RWPE2 (cell line): ENCODE data around the gene FZD7.

Source experiments
- ATAC-seq: fragments of 200-7000 bp; cut with Tn5 transposase; 3 replicates; pipeline ENCODE4 v1.9.1; 2021; ENCODE audit warnings: low read depth
- DNase-seq: peaks from one replicate; pipeline ENCODE4 v3.0.0-alpha.2; 2020; ENCODE audit warnings: low spot score
- H3K27ac ChIP-seq: fragments of 450-650 bp; 2 replicates; pipeline ENCODE4 v1.5.1; 2017; ENCODE audit warnings: mild to moderate bottlenecking; ENCODE audit not compliant: poor library complexity, severe bottlenecking
- H3K27me3 ChIP-seq: fragments of 250-450 bp; sonication (Bioruptor Pico); 2 replicates; pipeline ENCODE4 v1.5.1; 2021; ENCODE audit warnings: mild to moderate bottlenecking, moderate library complexity; ENCODE audit not compliant: insufficient read depth, poor library complexity, severe bottlenecking
- H3K36me3 ChIP-seq: fragments of 250-450 bp; sonication (Bioruptor Pico); 2 replicates; pipeline ENCODE4 v1.5.1; 2020; ENCODE audit warnings: low read depth, mild to moderate bottlenecking, moderate library complexity
- H3K4me1 ChIP-seq: fragments of 250-450 bp; sonication (Bioruptor Pico); 2 replicates; pipeline ENCODE4 v1.5.1; 2021; ENCODE audit warnings: mild to moderate bottlenecking, moderate library complexity; ENCODE audit not compliant: insufficient read depth, poor library complexity, severe bottlenecking
- H3K4me3 ChIP-seq: fragments of 250-450 bp; sonication (Bioruptor Pico); 2 replicates; pipeline ENCODE4 v1.5.1; 2021; ENCODE audit warnings: mild to moderate bottlenecking, moderate library complexity; ENCODE audit not compliant: severe bottlenecking
- H3K9me3 ChIP-seq: fragments of 250-450 bp; sonication (Bioruptor Pico); 2 replicates; pipeline ENCODE4 v1.5.1; 2021; ENCODE audit warnings: mild to moderate bottlenecking, moderate library complexity; ENCODE audit not compliant: severe bottlenecking
- TF ChIP-seq, protein P1 (sequence below): fragments of 450-650 bp; IDR thresholded peaks from one replicate; pipeline ENCODE4 v1.5.1; 2017; ENCODE audit warnings: mild to moderate bottlenecking, moderate library complexity; ENCODE audit not compliant: poor library complexity, severe bottlenecking

The FZD7 gene

DNA sequence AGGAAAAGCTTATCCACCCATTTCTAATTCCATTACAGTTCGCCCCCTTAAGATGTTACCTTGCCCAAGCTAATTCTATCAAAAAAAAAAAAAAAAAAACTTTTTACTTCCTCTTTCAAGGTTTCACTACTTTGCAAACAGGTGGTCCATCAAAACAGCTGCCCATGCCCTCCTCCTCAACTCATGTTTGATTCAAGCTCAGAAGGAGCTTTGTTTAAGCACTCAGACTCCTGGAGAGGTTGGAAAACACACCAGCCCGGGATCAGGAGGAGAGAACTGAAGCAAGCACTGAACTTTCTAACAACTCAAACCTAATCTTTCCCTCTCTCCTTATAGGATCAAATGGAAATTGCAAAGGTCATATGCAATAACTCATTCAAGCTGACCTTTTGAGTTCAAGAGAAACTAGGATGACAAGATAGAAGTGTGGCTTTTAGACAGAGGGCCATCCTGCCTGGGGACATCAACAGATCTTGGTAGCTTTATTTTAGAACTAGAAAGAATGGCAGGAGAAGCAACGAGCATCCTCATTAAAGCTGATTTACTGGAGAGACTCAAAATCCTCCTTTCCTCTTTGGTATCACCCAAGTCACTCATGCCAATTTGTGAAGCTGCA lies 28.3 kb upstream of the FZD7 start:
- Histone ChIP-seq H3K4me1 (no peaks in the 10 kb centered on the region), H3K36me3 (no peaks in the 10 kb centered on the region), H3K27ac (no peak overlapping the region), H3K4me3 (no peak overlapping the region), H3K27me3 (no peaks in the 10 kb centered on the region), H3K9me3 (no peaks in the 10 kb centered on the region)
- TF ChIP-seq, protein P1, sequence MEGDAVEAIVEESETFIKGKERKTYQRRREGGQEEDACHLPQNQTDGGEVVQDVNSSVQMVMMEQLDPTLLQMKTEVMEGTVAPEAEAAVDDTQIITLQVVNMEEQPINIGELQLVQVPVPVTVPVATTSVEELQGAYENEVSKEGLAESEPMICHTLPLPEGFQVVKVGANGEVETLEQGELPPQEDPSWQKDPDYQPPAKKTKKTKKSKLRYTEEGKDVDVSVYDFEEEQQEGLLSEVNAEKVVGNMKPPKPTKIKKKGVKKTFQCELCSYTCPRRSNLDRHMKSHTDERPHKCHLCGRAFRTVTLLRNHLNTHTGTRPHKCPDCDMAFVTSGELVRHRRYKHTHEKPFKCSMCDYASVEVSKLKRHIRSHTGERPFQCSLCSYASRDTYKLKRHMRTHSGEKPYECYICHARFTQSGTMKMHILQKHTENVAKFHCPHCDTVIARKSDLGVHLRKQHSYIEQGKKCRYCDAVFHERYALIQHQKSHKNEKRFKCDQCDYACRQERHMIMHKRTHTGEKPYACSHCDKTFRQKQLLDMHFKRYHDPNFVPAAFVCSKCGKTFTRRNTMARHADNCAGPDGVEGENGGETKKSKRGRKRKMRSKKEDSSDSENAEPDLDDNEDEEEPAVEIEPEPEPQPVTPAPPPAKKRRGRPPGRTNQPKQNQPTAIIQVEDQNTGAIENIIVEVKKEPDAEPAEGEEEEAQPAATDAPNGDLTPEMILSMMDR = no peak
- ATAC-seq (no peak), DNase-seq (no peak)

DNA sequence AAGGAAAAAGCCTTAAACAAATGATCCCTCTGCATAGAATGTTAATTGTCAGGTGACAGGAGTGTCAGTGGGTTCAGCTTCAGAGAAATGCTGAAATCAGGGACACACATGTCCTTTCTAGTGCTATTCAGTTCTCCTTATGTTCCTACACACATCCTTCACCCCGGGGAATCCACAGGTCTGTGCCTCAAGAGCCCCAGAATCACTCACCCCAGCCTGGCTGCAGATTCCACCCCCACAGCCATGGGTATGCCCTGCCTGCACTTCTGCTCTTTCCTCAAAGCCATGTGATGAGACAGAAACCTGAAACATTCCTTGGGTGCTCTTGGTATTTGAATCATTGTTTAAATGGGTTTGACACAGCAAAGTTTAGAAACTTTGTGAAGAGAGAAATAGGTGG lies 27.4 kb upstream of the FZD7 start:
- Histone ChIP-seq H3K27ac (no peak overlapping the region), H3K4me3 (no peak overlapping the region), H3K27me3 (no peaks in the 10 kb centered on the region), H3K4me1 (no peaks in the 10 kb centered on the region), H3K36me3 (no peaks in the 10 kb centered on the region), H3K9me3 (no peaks in the 10 kb centered on the region)
- TF ChIP-seq, protein P1 = no peak
- ATAC-seq = no peak
- DNase-seq = no peak

DNA sequence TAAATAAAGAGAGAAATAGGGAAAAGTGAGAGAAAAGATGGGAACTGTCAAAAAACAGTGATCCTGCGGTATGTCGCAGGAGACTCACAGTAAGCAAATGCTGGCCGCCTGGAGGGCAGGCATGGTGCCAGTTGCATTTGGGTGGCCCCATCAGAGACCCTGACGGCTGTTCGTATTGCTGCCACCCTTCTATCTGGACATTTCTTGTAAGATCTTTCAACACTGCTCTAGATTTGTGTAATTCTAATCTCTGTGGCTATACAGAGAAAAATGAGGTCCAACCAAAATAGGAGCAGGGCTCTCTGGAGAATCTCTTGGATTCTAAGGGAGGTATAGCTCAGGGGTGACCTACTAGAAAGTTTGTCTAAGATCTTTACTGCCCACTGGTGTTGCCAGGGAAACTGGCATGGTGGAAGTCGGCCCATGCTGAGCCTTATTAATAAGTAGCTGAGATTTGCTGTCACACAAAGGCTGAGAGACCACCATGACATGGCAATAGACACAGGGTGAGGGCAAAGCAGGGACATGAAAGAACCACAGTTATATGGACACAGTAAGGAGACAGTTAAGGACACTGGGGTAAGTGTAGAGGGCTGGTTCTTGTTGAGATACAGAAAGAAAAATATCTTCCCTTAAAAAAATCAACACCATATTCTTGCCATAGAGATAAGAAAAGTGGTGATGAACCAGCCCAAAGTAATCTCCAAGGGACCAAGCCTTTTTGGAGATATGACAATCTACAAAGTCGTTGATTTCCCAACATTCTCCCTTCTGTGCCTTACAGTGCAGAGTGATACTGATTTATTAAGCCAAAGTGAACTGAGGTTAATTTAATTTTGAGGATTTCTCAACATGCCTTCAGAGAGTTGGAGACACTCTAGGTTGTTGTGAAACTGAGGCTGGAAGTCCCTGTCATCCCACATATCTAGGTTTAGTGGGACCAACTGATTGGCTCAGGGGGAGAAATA lies 26.4 kb upstream of the FZD7 start:
- Histone ChIP-seq H3K27me3 (no peaks in the 10 kb centered on the region), H3K36me3 (no peaks in the 10 kb centered on the region), H3K9me3 (no peaks in the 10 kb centered on the region), H3K4me1 (no peaks in the 10 kb centered on the region), H3K4me3 (no peak overlapping the region), H3K27ac (no peak overlapping the region)
- TF ChIP-seq, protein P1 = no peak
- DNase-seq = no peak
- ATAC-seq = no peak

DNA sequence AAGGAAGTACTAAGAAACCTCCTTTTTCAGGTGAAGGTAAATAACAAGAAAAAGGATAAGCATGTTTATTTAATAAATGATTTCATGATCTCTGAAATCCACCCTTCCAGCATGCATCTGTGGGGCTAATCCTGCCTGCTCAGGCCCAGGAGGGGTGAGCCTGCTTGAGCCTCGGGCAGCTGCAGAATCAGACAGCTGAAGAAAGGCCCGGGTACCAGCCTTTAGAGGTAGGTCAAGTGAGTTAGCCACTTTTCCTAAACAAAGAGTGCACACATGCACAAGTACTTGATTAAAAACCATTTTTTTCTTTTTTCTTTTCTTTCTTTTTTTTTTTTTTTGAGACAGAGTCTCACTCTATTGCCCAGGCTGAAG lies 25.7 kb upstream of the FZD7 start:
- DNase-seq = no peak
- H3K36me3 ChIP-seq = no peaks in the 10 kb centered on the region
- no peak overlapping the region for H3K27ac ChIP-seq
- TF ChIP-seq, protein P1 = no peak
- H3K9me3 ChIP-seq = no peaks in the 10 kb centered on the region
- H3K4me3 ChIP-seq = no peak overlapping the region
- H3K27me3 ChIP-seq = no peaks in the 10 kb centered on the region
- ATAC-seq = no peak
- no peaks in the 10 kb centered on the region for H3K4me1 ChIP-seq

DNA sequence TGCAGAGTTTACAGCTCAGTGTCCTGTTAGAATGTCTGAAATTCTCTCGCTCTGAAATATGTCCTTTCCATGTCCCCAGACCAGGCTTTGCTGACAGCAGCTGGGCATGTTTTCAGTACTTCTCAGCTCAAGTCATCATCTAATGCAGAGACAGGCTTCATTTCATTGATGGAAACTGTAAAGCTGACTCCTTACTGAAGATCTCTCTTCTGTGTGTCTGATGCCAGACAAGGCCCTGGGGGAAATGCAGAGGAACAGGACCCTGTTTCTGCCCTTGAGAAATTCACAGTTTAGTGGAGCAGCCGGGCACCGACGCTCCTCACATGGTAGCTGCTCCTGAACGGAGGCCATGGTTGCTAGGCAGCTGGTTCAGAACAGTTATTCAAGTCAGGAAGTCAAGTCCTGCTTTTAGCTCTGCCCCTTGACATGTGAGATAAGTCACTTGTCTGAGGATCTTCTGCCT lies 24.6 kb upstream of the FZD7 start:
- TF ChIP-seq, protein P1 = no peak
- no peaks in the 10 kb centered on the region for H3K36me3 ChIP-seq

More for the DNA sequence above, 24.6 kb upstream of the FZD7 start:
- ATAC-seq (no peak), DNase-seq (no peak)
- Histone ChIP-seq H3K4me1 (no peaks in the 10 kb centered on the region), H3K27ac (no peak overlapping the region), H3K27me3 (no peaks in the 10 kb centered on the region), H3K4me3 (no peak overlapping the region), H3K9me3 (no peaks in the 10 kb centered on the region)
